Suprapubic skin (tissue), 4 donors: ENCODE measurements around the gene VPS26B.

ENCODE experiments used
- POLR2A ChIP-seq, 2 donors: fragments of 450-650 bp; IDR thresholded peaks; one replicate each; pipeline ENCODE4 v1.6.1; 2017; ENCODE audit warnings: antibody characterized with exemption in 2 of 2, mild to moderate bottlenecking in 2 of 2, moderate library complexity in 2 of 2
- POLR2AphosphoS5 ChIP-seq, 3 donors: sonication (generic); formaldehyde crosslinking; IDR thresholded peaks; one replicate each; pipeline ENCODE4 v1.6.1; 2017; ENCODE audit warnings: antibody characterized with exemption in 3 of 3

- TF ChIP-seq POLR2A (IDR thresholded peaks at IDR 0.05) = no peak
- no peak for TF ChIP-seq POLR2AphosphoS5 (IDR thresholded peaks at IDR 0.05)
These were observed 34.1 kb downstream of the VPS26B start for GRCh38 chr11:134258577-134258976.
